Glutamatergic neuron (in vitro differentiated cells): Measurements from ENCODE around the gene RS1. TPM values are rescaled to one million over a fixed set of nuclear protein-coding genes. Genes with fewer than 3 reads are reported as not detected.

Experiments
- DNase-seq: peaks from one replicate; pipeline ENCODE4 v3.0.0; 2022
- H3K27ac Mint-ChIP-seq: one replicate; pipeline ENCODE4 v1.8.0; 2020; ENCODE audit warnings: mild to moderate bottlenecking, mixed read lengths, inconsistent platforms; ENCODE audit not compliant: unreplicated experiment
- H3K27me3 Mint-ChIP-seq: one replicate; pipeline ENCODE4 v1.8.0; 2020; ENCODE audit warnings: mild to moderate bottlenecking, moderate library complexity, mixed read lengths, inconsistent platforms; ENCODE audit not compliant: unreplicated experiment
- H3K36me3 Mint-ChIP-seq: one replicate; pipeline ENCODE4 v1.8.0; 2020; ENCODE audit warnings: mild to moderate bottlenecking, mixed read lengths, inconsistent platforms; ENCODE audit not compliant: unreplicated experiment
- H3K4me1 Mint-ChIP-seq: one replicate; pipeline ENCODE4 v1.8.0; 2020; ENCODE audit warnings: mild to moderate bottlenecking, low read depth, mixed read lengths, inconsistent platforms; ENCODE audit not compliant: unreplicated experiment
- H3K4me3 Mint-ChIP-seq: one replicate; pipeline ENCODE4 v1.8.0; 2020; ENCODE audit warnings: mild to moderate bottlenecking, mixed read lengths, inconsistent platforms; ENCODE audit not compliant: unreplicated experiment
- H3K9me3 Mint-ChIP-seq: one replicate; pipeline ENCODE4 v1.8.0; 2020; ENCODE audit warnings: mild to moderate bottlenecking, moderate library complexity, mixed read lengths, inconsistent platforms; ENCODE audit not compliant: unreplicated experiment
- CTCF ChIP-seq: fragments of 200-600 bp; sonication (generic); IDR thresholded peaks from one replicate; pipeline ENCODE4 v1.5.0; 2021; ENCODE audit not compliant: partially characterized antibody, unreplicated experiment
- total RNA-seq: library from RNA; stranded (reverse); fragmentation: NEBNext Ultra II Directional; extraction: Animal tissue kit (Norgen Biotek cat#: 25700); gene quantifications from one replicate; pipeline ENCODE4 v1.2.1, GENCODE V29; 2021; ENCODE audit not compliant: unreplicated experiment

RS1 gene
- total RNA-seq, 1 donor from 2014 or later = not detected

GRCh38 chrX:18677161-18677869, 5.4 kb upstream of the RS1 start:
- H3K4me1 Mint-ChIP-seq = no peaks in the 10 kb centered on the region
- no peak overlapping the region for H3K27ac Mint-ChIP-seq
- H3K27me3 Mint-ChIP-seq = peaks cover 4% of the 10 kb centered on the region
- no peak for DNase-seq
- H3K9me3 Mint-ChIP-seq = peaks cover 10% of the 10 kb centered on the region
- no peak for TF ChIP-seq CTCF
- no peak overlapping the region for H3K4me3 Mint-ChIP-seq
- H3K36me3 Mint-ChIP-seq = no peaks in the 10 kb centered on the region

GRCh38 chrX:18676470-18676869, 4.6 kb upstream of the RS1 start:
- peak; percentile 25 for DNase-seq
- peaks cover 4% of the 10 kb centered on the region for H3K27me3 Mint-ChIP-seq
- H3K27ac Mint-ChIP-seq = no peak overlapping the region
- peaks cover 10% of the 10 kb centered on the region for H3K9me3 Mint-ChIP-seq
- H3K36me3 Mint-ChIP-seq = no peaks in the 10 kb centered on the region
- TF ChIP-seq CTCF = peak; percentile 42
- peaks cover 2% of the 10 kb centered on the region for H3K4me1 Mint-ChIP-seq
- H3K4me3 Mint-ChIP-seq = peak overlapping the region; percentile 15

GRCh38 chrX:18676050-18676449, 4.1 kb upstream of the RS1 start:
- H3K36me3 Mint-ChIP-seq = no peaks in the 10 kb centered on the region
- H3K4me3 Mint-ChIP-seq = peak overlapping the region; percentile 15
- H3K27ac Mint-ChIP-seq = no peak overlapping the region
- TF ChIP-seq CTCF = no peak
- H3K9me3 Mint-ChIP-seq = peaks cover 10% of the 10 kb centered on the region
- H3K27me3 Mint-ChIP-seq = peaks cover 4% of the 10 kb centered on the region
- H3K4me1 Mint-ChIP-seq = peaks cover 2% of the 10 kb centered on the region
- no peak for DNase-seq

- no peak for TF ChIP-seq CTCF
- Mint-ChIP-seq H3K27me3 (peaks cover 4% of the 10 kb centered on the region), H3K4me1 (peaks cover 2% of the 10 kb centered on the region), H3K36me3 (no peaks in the 10 kb centered on the region), H3K27ac (no peak overlapping the region), H3K9me3 (peaks cover 10% of the 10 kb centered on the region), H3K4me3 (peak overlapping the region; percentile 49)
- peak; percentile 76 for DNase-seq
Measured at GRCh38 chrX:18674788-18675735, 3.2 kb upstream of the RS1 start.
